KOPT-K1 (cell line): ENCODE results near the gene MPG.

Source experiments
- H3K27ac ChIP-seq: fragments of 200-600 bp; sonication (generic); 2 replicates; pipeline ENCODE4 v1.5.1; 2016; ENCODE audit warnings: antibody characterized with exemption, mild to moderate bottlenecking, low read depth, low read length; ENCODE audit not compliant: poor library complexity, severe bottlenecking
- H3K36me3 ChIP-seq: fragments of 200-600 bp; sonication (generic); 2 replicates; pipeline ENCODE4 v1.5.1; 2017; ENCODE audit warnings: antibody characterized with exemption, mild to moderate bottlenecking, low read length, moderate library complexity; ENCODE audit not compliant: insufficient read depth
- H3K9me3 ChIP-seq: fragments of 200-600 bp; sonication (generic); 2 replicates; pipeline ENCODE4 v1.5.1; 2017; ENCODE audit warnings: antibody characterized with exemption, low read length, mild to moderate bottlenecking; ENCODE audit not compliant: insufficient read depth, poor library complexity, severe bottlenecking

MPG gene

DNA sequence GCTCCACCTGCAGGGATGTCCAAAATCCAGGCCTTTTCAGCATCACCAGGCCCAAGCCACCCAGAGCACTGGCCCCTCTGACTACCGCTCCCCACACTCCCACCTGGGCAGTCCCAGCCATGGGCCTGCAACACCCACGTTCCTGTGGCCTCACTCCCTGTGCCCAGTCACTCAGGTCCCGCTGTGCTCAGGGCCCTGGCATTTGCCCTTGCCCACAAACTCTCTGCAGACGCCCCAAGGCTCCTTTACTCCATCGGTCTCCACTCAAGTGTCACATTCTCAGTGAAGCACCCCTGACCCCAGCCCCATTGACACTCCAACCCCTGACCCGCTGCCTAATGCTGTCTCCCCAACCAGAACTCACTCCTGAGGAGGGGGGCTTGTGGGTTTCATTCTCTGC, 23.6 kb downstream of the MPG start:
- Histone ChIP-seq H3K36me3 (peaks cover 41% of the 10 kb centered on the region), H3K27ac (no peak overlapping the region), H3K9me3 (no peaks in the 10 kb centered on the region)

GRCh38 chr16:102060-102855, 24.2 kb downstream of the MPG start:
- Histone ChIP-seq H3K9me3 (no peaks in the 10 kb centered on the region), H3K27ac (no peak overlapping the region), H3K36me3 (peaks cover 45% of the 10 kb centered on the region)

GRCh38 chr16:104355-104754, 26.3 kb downstream of the MPG start:
- H3K27ac ChIP-seq, result no peak overlapping the region
- H3K9me3 ChIP-seq, result no peaks in the 10 kb centered on the region
- H3K36me3 ChIP-seq, result peaks cover 46% of the 10 kb centered on the region

DNA sequence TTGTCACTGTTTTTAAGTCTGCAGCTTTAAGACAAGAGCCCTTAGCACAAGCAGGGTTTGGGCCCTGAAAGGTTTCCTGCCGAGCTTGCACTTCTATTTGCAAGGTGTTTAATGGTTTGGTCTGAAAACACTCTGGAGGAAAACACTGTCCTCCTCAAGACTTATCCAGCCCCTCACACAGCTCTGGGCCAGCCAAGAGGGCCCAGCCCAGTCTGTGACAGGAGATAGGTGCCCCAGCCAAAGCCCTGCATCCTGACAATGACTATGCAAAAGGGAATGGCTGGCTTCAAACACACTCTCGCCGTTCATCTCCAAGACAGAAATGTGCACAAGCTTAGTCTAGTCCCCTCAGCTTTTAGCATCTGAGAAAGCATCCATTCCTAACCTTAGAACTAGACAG, 26.9 kb downstream of the MPG start:
- Histone ChIP-seq H3K36me3 (peaks cover 52% of the 10 kb centered on the region), H3K9me3 (no peaks in the 10 kb centered on the region), H3K27ac (no peak overlapping the region)

- H3K9me3 ChIP-seq, result no peaks in the 10 kb centered on the region
- peaks cover 57% of the 10 kb centered on the region for H3K36me3 ChIP-seq
Measured at GRCh38 chr16:105521-105920, 27.5 kb downstream of the MPG start.

DNA sequence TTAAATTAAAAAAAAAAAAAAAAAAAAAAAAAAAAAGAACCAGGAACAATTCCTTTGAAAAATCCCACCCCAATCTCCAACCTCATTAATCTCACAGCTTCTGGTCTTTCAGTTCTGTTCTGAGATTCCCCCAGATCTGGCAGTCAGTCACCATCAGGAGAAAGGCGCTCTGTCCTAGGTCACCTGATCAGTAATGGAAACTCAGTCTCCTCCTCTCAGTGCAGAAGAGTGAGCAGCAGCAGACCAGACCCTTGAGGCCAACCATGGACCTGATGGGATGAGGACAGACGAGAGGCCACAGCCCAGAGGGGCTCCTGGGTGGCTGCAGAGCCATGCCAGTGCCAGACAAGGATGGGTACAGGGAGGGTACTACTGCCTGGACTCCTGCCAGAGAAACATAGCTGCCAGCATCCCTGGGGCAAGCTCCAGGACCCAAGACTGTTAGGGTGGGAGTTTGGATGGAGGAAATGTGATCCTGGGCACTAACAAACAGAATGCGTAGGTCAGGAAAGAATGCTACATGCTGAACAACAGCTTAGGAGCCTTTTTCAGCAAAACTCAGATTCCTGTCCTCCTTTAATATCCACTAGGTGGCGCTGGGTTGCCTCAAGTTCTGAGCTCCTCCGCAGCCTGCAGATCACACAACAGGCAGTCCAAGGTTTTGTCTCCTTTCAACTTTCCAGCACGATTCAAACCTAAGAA, 28.7 kb downstream of the MPG start:
- no peak overlapping the region for H3K27ac ChIP-seq
- no peaks in the 10 kb centered on the region for H3K9me3 ChIP-seq
- H3K36me3 ChIP-seq, result peaks cover 63% of the 10 kb centered on the region

More at GRCh38 chr16:105521-105920, 27.5 kb downstream of the MPG start:
- H3K27ac ChIP-seq, result no peak overlapping the region

GRCh38 chr16:112153-112840, 34.3 kb downstream of the MPG start:
- Histone ChIP-seq H3K36me3 (peaks cover 75% of the 10 kb centered on the region), H3K27ac (no peak overlapping the region), H3K9me3 (no peaks in the 10 kb centered on the region)

DNA sequence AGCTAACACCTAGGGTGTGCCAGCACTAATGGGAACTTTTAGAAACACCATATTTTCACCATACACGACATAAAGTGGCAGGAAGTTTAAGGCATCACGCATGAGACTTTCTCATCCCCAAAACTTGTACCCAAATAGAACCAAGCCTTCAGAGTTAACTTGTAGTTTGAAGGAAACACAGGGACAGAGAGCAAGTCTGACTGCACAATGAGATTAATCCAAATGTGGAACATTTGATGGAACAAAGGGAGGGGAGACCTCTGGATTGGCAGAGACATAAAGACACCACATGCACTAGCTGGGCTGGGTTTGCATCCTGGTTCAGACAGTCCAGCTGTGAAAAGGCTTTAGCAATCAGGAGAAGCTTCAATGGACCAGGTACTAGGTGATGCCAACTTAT, 36.3 kb downstream of the MPG start:
- Histone ChIP-seq H3K36me3 (peaks cover 69% of the 10 kb centered on the region), H3K9me3 (no peaks in the 10 kb centered on the region), H3K27ac (no peak overlapping the region)

- H3K9me3 ChIP-seq, result no peaks in the 10 kb centered on the region
- H3K27ac ChIP-seq, result no peak overlapping the region
- peaks cover 55% of the 10 kb centered on the region for H3K36me3 ChIP-seq
Measured at GRCh38 chr16:116015-116414, 38.0 kb downstream of the MPG start.

- no peak overlapping the region for H3K27ac ChIP-seq
- peaks cover 45% of the 10 kb centered on the region for H3K36me3 ChIP-seq
- no peaks in the 10 kb centered on the region for H3K9me3 ChIP-seq
Measured at GRCh38 chr16:117379-118365, 39.6 kb downstream of the MPG start.

GRCh38 chr16:118857-119256, 40.8 kb downstream of the MPG start:
- Histone ChIP-seq H3K27ac (no peak overlapping the region), H3K9me3 (no peaks in the 10 kb centered on the region), H3K36me3 (peaks cover 41% of the 10 kb centered on the region)

DNA sequence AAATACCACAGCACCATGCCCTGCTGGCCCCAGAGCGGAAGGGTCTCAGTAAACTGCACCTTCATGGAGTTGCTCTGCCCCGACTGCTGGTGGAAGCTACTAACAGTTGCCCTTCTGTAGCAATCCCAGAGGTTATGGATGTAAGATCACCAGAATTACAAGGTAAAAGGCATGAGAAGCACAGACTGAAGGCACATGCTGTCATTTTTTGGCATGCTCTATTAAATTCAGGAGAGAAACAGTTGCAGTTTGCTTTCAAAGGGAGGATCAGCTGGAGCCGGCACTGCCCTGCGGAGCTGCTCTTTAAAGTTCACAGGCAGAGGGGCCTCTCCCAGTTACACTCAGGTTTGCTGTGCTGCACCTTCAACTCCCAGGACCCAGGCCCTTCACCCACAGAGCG, 41.3 kb downstream of the MPG start:
- no peak overlapping the region for H3K27ac ChIP-seq
- no peaks in the 10 kb centered on the region for H3K9me3 ChIP-seq
- H3K36me3 ChIP-seq, result peaks cover 42% of the 10 kb centered on the region

- Histone ChIP-seq H3K36me3 (peaks cover 47% of the 10 kb centered on the region), H3K27ac (no peak overlapping the region)
Measured at GRCh38 chr16:119835-120491, 41.9 kb downstream of the MPG start.

GRCh38 chr16:120756-121155, 42.7 kb downstream of the MPG start:
- H3K36me3 ChIP-seq, result peaks cover 43% of the 10 kb centered on the region
- H3K9me3 ChIP-seq, result no peaks in the 10 kb centered on the region
- no peak overlapping the region for H3K27ac ChIP-seq

More at GRCh38 chr16:119835-120491, 41.9 kb downstream of the MPG start:
- no peaks in the 10 kb centered on the region for H3K9me3 ChIP-seq
